NCI-H2227 (cell line): ENCODE results near the gene CLDN11.

Experiments
- DNase-seq: peaks from one replicate; lab custom pipeline; 2025; ENCODE audit not compliant: unreplicated experiment; lab: John Stamatoyannopoulos, UW

The CLDN11 gene

GRCh38 chr3:170418422-170419398 is at the start of gene CLDN11:
TSS of gene CLDN11 (plus strand) at chr3:170418868. CDS start at chr3:170419067, 199 bp downstream.
- DNase-seq = peak; percentile 85

DNA sequence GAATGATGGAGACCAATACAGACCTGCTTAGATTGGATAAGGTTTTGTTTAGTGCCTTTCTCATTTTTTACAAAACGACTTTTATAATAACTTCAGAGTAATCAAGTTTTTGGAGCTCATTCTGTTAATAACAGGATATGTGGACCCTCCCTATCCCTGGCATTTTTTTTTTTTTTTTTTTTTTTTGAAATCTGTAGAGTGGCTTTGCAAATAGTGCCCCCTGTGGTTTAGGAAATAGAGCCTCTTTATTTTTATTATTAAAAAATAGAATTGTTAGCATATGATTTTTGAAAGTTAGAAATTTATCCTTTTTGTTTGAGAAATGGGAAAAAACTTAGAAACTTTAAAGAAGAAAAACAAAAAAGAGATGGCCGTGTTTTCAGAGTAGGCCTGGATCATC is 49.7 kb upstream of the CLDN11 start:
- no peak for DNase-seq

- no peak for DNase-seq
Measured at GRCh38 chr3:170372190-170372879, 46.3 kb upstream of the CLDN11 start.

- no peak for DNase-seq
Measured at GRCh38 chr3:170383567-170383966, 35.1 kb upstream of the CLDN11 start.

DNA sequence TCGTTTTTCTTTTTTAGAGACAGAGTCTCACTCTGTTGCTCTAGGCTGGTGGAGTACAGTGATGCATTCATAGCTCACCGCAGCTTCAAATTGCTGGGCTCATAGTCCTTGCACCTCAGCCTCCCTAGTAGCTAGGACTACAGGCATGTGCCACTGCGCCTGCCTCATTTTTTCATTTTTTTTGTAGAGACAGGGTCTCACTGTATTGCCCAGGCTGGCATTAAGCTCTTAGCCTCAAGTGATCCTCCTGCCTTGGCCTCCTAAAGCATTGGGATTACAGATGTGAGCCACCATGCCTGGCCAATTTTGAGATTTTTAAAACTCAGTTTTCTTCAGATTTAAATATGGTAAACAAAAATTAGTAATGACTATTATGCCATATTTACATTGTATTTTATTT is 32.2 kb upstream of the CLDN11 start:
- DNase-seq = no peak

DNA sequence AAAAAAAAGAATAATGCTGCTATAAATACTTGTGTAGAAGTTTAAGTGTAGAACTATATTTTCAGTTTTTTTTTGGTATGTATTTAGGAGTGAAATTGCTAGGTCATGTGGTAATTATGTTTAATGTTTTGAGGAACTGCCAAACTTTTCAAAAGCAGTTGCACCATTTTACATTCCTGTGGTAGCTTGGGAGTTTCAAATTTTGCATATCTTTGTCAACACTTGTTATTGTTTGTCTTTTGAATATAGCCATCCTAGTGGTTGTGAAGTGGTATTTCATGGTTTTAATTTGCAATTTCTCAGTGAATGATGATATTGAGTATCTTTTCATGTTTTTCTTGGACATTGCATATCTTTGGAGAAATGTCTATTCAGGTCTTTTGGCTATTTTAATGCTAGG is 30.7 kb upstream of the CLDN11 start:
- no peak for DNase-seq

GRCh38 chr3:170391108-170391507 is 27.6 kb upstream of the CLDN11 start:
- no peak for DNase-seq

GRCh38 chr3:170397685-170398084 is 21.0 kb upstream of the CLDN11 start:
- no peak for DNase-seq

DNA sequence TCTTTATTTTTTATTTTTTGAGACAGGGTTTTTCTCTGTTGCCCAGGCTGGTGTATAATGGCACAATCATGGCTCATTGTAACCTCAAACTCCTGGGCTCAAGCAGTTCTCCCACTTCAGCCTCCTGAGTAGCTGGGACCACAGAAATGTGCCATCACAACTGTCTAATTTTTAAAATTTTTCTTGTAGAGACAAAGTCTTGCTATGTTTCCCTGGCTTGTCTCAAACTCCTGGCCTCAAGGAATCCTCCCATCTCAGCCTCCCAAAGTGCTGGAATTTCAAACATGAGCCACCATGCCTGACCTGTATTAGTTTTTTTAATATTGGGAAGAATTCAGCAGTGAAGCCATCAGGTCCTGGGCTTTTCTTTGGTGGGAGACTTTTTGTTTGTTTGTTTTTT is 13.6 kb upstream of the CLDN11 start:
- no peak for DNase-seq

DNA sequence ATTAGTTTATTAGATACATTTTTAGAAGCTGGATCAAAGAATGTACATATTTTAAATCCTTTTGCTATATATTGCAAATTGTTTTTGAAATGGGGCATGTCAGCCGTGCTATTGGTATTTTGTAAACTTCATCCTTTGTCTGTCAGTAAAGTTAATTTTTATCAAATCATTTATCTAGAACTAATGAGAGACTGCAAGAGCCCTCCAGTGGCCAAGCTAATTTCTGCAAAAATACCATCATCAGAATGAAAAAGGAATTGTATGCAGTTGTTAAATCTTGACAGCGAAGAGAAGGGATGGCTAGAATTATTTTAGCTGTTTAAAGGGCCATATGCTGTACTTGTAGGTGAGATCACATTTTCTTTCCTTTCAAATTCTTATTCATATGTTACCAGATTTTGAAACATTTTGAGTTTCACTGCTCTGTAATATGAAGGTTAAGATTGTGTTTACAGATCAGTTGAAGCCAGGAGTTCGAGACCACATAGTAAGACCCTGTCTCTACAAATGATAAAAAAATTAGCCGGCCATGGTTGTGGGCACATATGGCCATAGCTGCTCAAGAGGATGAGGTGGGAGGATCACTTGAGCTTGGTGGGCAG is 8.1 kb upstream of the CLDN11 start:
- peak; percentile 19 for DNase-seq

DNA sequence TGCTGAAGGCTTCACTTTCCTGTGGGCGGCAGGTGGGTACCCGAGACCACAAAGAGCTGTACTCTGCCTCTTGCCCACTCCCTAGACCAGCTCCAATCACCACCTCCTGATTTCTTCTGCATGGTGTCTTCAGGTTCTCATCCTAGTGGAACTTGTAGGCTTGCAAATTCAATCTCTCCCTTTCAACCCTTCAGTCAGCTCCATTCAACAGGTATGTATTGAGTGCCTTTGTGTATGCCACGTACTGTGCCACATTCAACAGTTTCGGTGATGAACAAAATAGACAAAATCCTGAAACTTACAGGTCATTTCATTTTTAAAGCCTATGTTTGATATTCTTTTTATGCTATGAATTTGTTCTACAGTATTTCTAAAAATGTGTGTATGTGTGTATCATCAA is 5.4 kb upstream of the CLDN11 start:
- DNase-seq = no peak

DNA sequence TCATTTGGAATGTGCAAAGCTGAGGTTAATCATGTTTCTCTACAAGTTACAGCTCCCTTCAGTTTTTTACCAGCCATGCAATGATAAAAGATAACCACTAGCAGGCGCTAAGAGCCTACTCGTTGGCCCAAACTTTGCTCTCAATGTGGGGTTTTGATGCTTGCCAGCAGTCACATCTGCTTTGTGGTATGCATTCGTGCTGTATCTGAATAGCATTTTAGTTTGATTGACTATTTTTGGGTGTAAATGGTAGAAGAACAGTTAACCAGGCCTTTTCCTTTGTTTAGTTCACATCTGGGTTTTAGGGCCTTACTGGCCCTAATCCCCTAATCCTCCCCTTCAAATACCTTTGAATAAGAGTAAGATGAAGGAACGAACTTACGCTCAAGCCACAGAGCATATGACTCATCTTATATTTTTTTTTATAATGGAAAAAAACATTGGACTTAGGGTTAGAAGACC is 4.4 kb upstream of the CLDN11 start:
- DNase-seq = peak; percentile 74

DNA sequence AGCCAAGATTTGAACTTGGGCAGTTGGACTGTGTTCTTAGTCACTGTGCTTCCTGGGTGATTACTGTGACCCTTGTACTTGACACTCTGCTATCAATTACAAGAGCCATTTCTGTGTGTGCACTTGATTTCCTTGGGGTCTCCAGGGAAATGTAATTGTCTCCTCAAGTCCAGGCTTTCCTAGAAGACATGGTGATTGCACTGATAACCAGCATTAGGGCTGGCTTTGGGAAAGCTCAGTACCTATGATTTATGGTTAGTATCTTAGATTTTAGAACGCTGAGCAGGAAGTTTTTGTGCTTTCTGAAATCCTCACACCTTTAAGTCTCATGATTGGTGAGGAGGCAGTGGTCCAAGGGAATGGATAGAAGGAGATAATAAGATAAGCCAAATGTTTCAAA is 1.6 kb upstream of the CLDN11 start:
- DNase-seq = peak; percentile 12

DNA sequence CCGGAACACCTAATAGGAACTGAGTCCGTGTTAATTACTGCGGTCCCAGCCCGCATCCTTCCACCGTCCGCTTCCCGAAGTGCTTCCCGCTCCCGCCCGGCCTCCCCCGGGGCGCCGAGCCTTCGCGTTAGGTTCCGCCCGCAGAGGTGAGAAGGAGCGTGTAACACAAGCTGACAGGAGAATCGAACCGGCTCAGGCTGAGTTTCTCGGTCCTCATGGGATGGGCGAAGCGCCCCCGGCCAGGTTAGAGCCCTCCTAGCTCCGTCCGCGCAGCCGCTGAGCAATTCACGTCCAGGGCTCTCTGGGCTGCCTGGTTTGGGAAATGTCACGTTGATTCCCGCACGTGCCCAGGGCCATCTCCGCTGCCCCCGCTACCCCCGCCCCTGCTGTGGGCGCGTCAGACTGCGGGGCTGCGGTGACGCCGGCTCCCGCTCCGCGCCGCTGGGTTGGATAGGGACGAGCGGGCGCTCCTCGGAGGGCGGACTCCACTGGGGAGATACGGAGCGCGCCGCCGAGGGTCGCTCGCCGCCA is 954 bp downstream of the CLDN11 start:
- no peak for DNase-seq

GRCh38 chr3:170420307-170420821 is 1.7 kb downstream of the CLDN11 start:
- no peak for DNase-seq

- no peak for DNase-seq
Measured at GRCh38 chr3:170421111-170421641, 2.5 kb downstream of the CLDN11 start.

- DNase-seq = no peak
Measured at GRCh38 chr3:170421758-170422157, 3.1 kb downstream of the CLDN11 start.

DNA sequence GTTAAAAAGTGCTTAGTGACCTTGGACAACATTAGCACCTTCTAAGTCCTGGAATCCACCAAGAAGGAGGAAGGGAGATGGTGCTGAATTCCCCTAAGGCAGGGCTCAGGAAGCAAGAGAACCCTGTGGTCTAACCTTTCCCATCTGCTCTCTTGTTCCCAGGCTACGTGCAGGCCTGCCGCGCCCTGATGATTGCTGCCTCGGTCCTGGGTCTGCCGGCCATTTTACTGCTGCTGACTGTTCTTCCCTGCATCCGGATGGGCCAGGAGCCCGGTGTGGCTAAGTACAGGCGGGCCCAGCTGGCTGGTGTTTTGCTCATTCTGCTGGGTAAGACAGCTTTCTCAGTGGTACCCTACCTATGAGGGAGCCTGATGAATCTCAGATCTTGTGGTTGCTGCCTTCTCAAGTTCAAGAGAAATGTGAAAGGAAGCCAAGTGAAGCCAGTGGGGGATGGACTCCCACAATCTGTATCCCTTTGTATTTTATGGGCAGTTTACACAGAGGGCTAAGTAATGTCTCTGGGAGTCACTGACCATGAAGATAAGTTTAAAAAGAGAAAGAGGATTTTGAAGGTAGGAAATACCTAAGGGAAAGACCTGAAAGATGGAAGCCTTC is 4.4 kb downstream of the CLDN11 start:
- no peak for DNase-seq

GRCh38 chr3:170424879-170425278 is 6.2 kb downstream of the CLDN11 start:
- DNase-seq = no peak

- peak; percentile 16 for DNase-seq
Measured at GRCh38 chr3:170425491-170426239, 7.0 kb downstream of the CLDN11 start.
